Mesothelial cell of epicardium (in vitro differentiated cells): ENCODE data around the gene RNASET2. TPM values are rescaled to one million over a fixed set of nuclear protein-coding genes. Genes with fewer than 3 reads are reported as not detected.
"Not testable (repeated sequence)": the region's sequence is repeated elsewhere in the genome, so short reads cannot be mapped to it uniquely, and the experiment has no call there.

Experiments used
- DNase-seq, 2 experiments: peaks; one replicate each; pipeline ENCODE4 v3.0.0; 2021; ENCODE audit warnings: low spot score in 2 of 2; ENCODE audit not compliant: unreplicated experiment in 2 of 2
- H3K27ac Mint-ChIP-seq: 2 replicates; pipeline ENCODE4 v1.8.0; 2021; ENCODE audit warnings: mixed read lengths
- H3K27me3 Mint-ChIP-seq: 2 replicates; pipeline ENCODE4 v1.8.0; 2021; ENCODE audit warnings: low read depth, mixed read lengths
- H3K36me3 Mint-ChIP-seq: 2 replicates; pipeline ENCODE4 v1.8.0; 2021; ENCODE audit warnings: mixed read lengths
- H3K4me1 Mint-ChIP-seq: 2 replicates; pipeline ENCODE4 v1.8.0; 2021; ENCODE audit warnings: mixed read lengths
- H3K4me3 Mint-ChIP-seq: 2 replicates; pipeline ENCODE4 v1.8.0; 2021; ENCODE audit warnings: mild to moderate bottlenecking, moderate library complexity, mixed read lengths
- H3K9me3 Mint-ChIP-seq: 2 replicates; pipeline ENCODE4 v1.8.0; 2021; ENCODE audit warnings: mixed read lengths
- total RNA-seq: library from RNA; stranded (reverse); gene quantifications from 3 replicates; pipeline ENCODE4 v1.2.1, GENCODE V29; 2021
- TF ChIP-seq, protein P1 (sequence below): fragments of 200-600 bp; sonication (generic); IDR thresholded peaks from one replicate; pipeline ENCODE4 v1.5.0; 2021; ENCODE audit warnings: antibody characterized with exemption; ENCODE audit not compliant: unreplicated experiment

The RNASET2 gene
- total RNA-seq, 1 donor from 2014 or later = 42.3 TPM

DNA sequence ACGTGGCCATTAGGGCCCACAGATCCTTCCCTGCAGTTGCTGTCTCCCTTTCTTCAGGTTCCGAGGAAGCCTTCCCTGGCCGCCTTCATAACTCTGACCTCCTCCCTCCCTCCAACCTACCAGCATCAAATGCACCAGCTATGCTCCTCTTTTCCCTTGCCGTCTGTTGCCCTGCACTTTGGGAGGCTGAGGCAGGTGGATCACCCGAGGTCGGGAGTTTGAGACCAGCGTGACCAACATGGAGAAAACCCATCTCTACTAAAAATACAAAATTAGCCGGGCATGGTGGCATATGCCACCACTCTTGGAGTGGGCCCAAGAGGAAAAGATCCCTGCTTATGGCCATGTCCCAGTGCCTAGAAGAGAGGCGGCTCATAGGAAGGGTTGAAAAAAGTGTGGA is 31.8 kb downstream of the RNASET2 start:
- TF ChIP-seq, protein P1, sequence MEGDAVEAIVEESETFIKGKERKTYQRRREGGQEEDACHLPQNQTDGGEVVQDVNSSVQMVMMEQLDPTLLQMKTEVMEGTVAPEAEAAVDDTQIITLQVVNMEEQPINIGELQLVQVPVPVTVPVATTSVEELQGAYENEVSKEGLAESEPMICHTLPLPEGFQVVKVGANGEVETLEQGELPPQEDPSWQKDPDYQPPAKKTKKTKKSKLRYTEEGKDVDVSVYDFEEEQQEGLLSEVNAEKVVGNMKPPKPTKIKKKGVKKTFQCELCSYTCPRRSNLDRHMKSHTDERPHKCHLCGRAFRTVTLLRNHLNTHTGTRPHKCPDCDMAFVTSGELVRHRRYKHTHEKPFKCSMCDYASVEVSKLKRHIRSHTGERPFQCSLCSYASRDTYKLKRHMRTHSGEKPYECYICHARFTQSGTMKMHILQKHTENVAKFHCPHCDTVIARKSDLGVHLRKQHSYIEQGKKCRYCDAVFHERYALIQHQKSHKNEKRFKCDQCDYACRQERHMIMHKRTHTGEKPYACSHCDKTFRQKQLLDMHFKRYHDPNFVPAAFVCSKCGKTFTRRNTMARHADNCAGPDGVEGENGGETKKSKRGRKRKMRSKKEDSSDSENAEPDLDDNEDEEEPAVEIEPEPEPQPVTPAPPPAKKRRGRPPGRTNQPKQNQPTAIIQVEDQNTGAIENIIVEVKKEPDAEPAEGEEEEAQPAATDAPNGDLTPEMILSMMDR = no peak
- Mint-ChIP-seq H3K27ac (no peak overlapping the region), H3K9me3 (no peaks in the 10 kb centered on the region), H3K36me3 (no peaks in the 10 kb centered on the region), H3K27me3 (no peaks in the 10 kb centered on the region), H3K4me3 (no peak overlapping the region), H3K4me1 (peaks cover 4% of the 10 kb centered on the region)
- no peak for DNase-seq

- H3K9me3 Mint-ChIP-seq = peaks cover 6% of the 10 kb centered on the region
- TF ChIP-seq, protein P1 = no peak
- DNase-seq = no peak
- H3K4me1 Mint-ChIP-seq = peaks cover 4% of the 10 kb centered on the region
- peaks cover 5% of the 10 kb centered on the region for H3K36me3 Mint-ChIP-seq
- no peaks in the 10 kb centered on the region for H3K27me3 Mint-ChIP-seq
- no peak overlapping the region for H3K4me3 Mint-ChIP-seq
- no peak overlapping the region for H3K27ac Mint-ChIP-seq
These were observed 33.4 kb downstream of the RNASET2 start for GRCh38 chr6:166922937-166923336.

GRCh38 chr6:166921570-166921969 is 34.8 kb downstream of the RNASET2 start:
- DNase-seq = no peak
- Mint-ChIP-seq H3K27ac (no peak overlapping the region), H3K4me3 (no peak overlapping the region), H3K27me3 (no peaks in the 10 kb centered on the region), H3K4me1 (peaks cover 2% of the 10 kb centered on the region), H3K36me3 (peaks cover 6% of the 10 kb centered on the region), H3K9me3 (peaks cover 10% of the 10 kb centered on the region)
- TF ChIP-seq, protein P1 = no peak

DNA sequence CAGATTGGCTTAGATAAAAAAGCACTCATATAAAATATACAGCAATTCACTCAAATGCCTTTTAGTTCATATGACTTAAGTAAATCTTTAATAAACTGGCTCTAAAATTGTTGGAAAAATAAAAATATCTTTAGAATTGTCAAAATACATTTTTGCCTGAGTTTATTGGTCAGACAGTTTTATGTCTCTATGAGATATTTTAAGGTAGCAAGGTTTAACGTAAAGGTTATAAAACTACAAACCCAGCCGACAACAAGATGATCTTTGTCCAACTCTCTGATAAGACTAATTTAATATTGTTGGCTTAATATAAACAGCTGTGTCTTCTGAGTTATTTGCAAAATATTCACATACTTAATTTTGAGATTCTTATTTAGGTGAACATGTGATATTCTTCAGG is 39.5 kb downstream of the RNASET2 start:
- TF ChIP-seq, protein P1 = no peak
- Mint-ChIP-seq H3K27me3 (no peaks in the 10 kb centered on the region), H3K4me1 (peaks cover 2% of the 10 kb centered on the region), H3K9me3 (peaks cover 14% of the 10 kb centered on the region), H3K27ac (no peak overlapping the region), H3K36me3 (peaks cover 7% of the 10 kb centered on the region), H3K4me3 (no peak overlapping the region)
- no peak for DNase-seq

DNA sequence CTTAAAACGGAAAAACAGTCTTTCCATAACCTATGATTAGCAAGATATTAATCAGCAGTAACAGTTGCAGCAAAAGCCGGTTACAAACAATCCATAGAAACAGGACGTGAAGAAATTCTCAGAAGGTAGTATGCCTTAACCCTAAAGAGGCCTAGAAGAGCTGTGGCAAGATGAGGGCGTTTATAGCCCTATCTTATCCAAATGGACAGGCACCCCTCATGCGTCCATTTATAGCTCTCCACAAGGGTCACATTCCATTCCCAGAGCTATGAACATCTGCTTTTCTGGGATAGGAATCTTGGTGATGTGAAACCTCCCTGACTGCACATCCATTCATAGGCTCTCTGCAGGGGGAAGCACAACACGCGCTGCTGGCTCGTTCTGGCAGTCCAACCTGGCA is 40.9 kb downstream of the RNASET2 start:
- H3K36me3 Mint-ChIP-seq = peaks cover 11% of the 10 kb centered on the region
- peaks cover 14% of the 10 kb centered on the region for H3K9me3 Mint-ChIP-seq
- not testable (repeated sequence) for H3K4me3 Mint-ChIP-seq, H3K27me3 Mint-ChIP-seq, H3K4me1 Mint-ChIP-seq, H3K27ac Mint-ChIP-seq, DNase-seq

GRCh38 chr6:166914952-166915351 is 41.4 kb downstream of the RNASET2 start:
- H3K27me3 Mint-ChIP-seq, DNase-seq, H3K4me3 Mint-ChIP-seq, H3K27ac Mint-ChIP-seq, H3K4me1 Mint-ChIP-seq: not testable (repeated sequence)
- peaks cover 14% of the 10 kb centered on the region for H3K9me3 Mint-ChIP-seq
- H3K36me3 Mint-ChIP-seq = peaks cover 11% of the 10 kb centered on the region

GRCh38 chr6:166911248-166911677 is 45.1 kb downstream of the RNASET2 start:
- TF ChIP-seq, protein P1 = no peak

More at GRCh38 chr6:166911248-166911677, 45.1 kb downstream of the RNASET2 start:
- Mint-ChIP-seq H3K9me3 (peaks cover 4% of the 10 kb centered on the region), H3K27ac (no peak overlapping the region), H3K4me1 (no peaks in the 10 kb centered on the region), H3K27me3 (no peaks in the 10 kb centered on the region), H3K4me3 (no peak overlapping the region), H3K36me3 (peaks cover 4% of the 10 kb centered on the region)
- no peak for DNase-seq
